ENCODE results near the gene P2RX2.

P2RX2 gene

GRCh38 chr12:132621657-132622435 is 3.3 kb downstream of the P2RX2 start:
- DNase-seq: no peak

- no peak for DNase-seq
Measured at GRCh38 chr12:132622437-132623071, 4.0 kb downstream of the P2RX2 start.

GRCh38 chr12:132623072-132623869 is 4.7 kb downstream of the P2RX2 start:
- DNase-seq: no peak

DNA sequence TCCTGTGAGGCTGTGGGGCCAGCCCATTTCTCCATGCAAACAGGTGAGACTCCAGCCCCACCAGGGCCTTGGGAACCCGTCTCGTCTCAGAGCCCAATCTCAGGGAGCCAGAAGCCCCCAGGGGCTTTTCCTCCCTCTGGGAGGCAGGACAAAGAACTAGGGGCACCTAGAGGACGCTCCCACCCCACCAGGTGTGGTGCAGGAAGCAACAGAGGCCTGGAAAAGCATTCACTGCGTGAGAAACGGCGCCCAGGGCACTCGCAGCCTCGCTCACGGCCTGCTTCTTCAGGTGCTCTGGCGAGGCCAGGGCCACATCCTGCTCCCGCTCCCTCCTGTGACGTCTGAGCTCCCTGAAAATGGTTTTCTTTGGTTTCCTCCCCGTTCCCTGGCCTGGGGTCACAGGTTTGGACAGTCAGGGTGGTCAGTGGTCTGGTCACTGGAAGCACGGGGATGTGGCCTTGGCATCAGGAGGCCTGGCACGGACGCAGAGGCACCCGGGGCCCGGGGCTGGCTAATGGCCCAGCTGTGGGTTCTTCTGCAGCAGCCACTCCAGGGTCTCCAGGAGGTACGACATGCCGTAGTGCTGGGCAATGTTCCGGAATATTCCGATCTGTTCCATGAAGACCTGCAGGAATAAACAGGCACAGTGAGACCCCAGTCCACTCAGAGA is 5.7 kb downstream of the P2RX2 start:
- no peak for DNase-seq

- DNase-seq: no peak
Measured at GRCh38 chr12:132624910-132625630, 6.5 kb downstream of the P2RX2 start.

- no peak for DNase-seq
Measured at GRCh38 chr12:132625731-132626430, 7.3 kb downstream of the P2RX2 start.

- DNase-seq: no peak
Measured at GRCh38 chr12:132629330-132629729, 10.8 kb downstream of the P2RX2 start.

GRCh38 chr12:132630672-132631071 is 12.1 kb downstream of the P2RX2 start:
- DNase-seq: no peak

- no peak for DNase-seq
Measured at GRCh38 chr12:132631666-132632065, 13.1 kb downstream of the P2RX2 start.

- no peak for DNase-seq
Measured at GRCh38 chr12:132632521-132633228, 14.1 kb downstream of the P2RX2 start.

DNA sequence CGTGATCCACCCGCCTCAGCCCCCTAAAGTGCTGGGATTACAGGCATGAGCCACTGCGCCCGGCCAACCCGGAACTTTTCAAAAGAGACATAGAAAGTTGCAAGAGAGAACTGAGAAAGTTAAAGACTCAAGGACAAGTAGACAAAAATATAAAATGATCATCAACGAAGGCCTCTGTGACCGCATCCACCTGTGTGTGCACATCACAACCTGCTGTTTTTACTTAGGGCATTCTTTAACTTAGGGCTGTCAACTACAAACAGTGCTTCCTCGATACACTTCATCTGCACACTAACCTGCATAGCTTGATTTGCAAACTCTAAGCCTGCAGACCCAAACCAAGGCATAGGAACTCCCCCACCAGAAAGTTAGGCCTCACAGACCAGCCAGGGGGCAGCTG is 14.8 kb downstream of the P2RX2 start:
- DNase-seq: no peak

GRCh38 chr12:132633901-132634300 is 15.3 kb downstream of the P2RX2 start:
- DNase-seq: no peak

DNA sequence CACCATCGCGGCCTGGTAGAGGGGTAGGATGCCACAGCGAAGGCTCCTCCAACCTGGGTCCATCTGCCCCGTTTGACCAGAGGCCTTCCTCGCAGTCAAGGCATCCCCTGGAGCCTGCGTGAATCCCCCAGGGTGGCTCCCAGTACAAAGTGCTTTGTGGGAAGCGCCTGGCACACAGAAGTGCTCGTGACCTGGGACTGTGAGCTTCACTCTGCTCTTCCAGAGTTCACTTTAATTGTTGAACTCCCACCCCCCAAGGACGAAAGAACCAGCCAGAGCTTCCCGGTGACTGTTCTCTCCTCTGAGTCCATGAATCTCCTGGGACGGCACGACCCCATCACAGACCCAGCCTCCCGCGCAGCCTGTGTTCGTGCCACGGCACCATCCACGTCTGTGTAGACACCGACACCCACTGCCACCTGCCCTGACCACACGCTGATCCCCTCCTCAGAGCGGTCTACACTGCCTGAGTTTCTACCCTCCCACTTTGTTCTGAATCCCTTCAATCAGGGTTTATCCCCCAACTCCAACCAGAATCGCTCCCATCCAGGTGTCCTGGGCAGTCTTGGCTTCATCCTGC is 15.9 kb downstream of the P2RX2 start:
- DNase-seq: no peak

DNA sequence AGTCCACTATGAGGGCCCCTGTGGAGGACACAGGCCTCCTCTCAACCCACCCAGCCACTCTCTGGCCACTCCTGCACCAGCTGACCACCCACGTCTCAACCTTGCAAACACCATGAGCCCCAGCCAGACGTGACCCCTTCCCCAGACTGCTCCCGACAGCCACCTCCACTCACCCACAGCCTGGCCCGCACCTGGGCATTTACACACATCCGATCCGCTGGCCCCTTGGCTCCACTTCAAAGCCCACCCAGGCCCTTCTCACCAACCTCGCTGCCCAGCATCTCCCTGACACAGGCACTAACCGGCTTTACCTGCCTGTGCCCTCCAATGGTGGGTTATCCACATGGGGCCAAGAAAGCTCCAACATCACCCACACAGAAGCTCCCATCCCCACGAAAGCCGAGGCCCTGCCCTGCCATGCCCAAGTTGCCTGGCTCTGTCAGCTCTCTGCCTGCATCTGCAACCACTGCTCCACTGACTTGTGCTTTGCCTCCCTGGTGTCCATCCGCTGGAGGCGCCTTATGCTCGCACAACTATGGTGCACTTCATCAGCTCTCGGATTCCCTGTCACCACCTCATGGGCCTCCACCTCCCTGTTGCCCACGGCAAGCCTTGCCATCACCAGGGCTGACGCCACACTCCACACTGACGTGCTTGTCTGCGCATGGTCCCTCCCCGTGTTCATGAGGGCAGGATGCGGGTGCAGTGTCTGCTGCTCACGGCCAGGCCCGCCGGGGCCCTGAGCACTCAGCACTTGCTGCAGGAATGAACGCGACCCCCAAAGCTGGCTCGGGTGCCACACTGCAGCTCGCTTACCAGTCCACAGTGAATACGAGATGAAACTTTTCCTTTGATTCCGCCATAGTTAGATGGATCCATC is 16.7 kb downstream of the P2RX2 start:
- no peak for DNase-seq

DNA sequence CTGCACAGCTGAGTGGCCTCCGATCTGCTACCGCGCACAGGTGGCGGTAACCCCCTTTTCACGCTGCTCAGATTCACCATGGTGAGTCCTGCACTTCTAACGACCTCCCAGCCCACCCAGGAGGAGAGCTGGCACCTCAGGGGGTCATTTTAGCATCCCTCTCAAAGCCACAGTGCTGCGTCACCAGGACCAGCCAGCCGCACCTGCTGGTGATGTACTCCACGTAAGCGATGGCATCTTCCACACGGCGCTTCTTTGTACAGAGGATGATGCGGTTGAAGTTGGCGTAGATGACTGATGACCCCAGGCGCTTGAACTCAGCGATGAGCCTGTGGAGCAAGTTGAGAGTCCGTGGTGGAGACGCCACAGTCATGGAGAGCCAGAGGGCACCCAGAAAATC is 19.2 kb downstream of the P2RX2 start:
- DNase-seq: no peak

DNA sequence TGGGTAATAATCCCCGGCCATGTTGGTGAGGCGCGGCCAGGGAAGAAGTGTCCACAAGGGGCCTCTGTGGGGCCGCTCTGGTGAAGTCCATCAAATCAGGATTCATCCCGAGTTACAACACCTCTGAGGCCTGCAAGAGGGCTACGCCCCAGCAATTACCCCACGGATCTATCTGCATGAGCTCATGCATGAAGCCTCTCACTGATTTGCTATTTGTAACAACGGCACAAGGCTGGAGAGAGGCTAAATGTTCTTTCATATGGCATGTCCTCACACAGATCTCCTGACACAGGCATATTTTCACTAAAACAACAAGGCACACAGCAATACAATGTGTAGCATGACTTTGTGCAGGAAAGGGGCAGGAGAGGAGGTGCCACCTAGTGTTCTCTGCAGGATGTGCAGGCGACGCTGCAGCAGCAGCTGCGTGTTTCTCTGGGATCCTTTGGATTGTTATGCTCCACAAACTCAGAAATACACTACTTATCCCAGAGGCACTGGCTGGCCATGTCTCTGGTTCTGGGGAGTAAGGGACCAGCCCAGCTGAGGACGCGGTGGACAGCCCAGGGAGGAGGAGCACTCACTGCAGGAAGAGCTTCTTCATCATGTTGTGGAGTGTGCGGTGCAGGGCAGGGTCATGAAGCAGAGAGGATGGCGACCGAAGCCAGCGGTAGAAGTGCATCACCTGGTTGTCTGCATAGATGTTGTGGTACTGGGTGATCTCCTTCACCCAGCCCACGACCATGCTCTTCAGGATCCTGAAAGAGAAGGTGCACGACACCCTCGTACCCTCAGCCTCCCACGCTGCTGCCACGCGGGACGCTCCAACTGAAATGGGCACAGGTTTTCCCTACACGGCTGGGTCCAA is 20.2 kb downstream of the P2RX2 start:
- no peak for DNase-seq

- no peak for DNase-seq
Measured at GRCh38 chr12:132639956-132640520, 21.5 kb downstream of the P2RX2 start.

GRCh38 chr12:132640936-132641335 is 22.4 kb downstream of the P2RX2 start:
- DNase-seq: no peak

Data from CD4-positive, alpha-beta T cell treated with Interleukin-15 for 1 hour (primary cell).